Limb (tissue), 2 donors: ENCODE measurements around the gene ERBIN.

Experiments used
- DNase-seq, 2 donors: peaks; one replicate each; pipeline ENCODE4 v3.0.0-alpha.2; 2016; ENCODE audit errors: extremely low spot score in 2 of 2

The ERBIN gene

DNA sequence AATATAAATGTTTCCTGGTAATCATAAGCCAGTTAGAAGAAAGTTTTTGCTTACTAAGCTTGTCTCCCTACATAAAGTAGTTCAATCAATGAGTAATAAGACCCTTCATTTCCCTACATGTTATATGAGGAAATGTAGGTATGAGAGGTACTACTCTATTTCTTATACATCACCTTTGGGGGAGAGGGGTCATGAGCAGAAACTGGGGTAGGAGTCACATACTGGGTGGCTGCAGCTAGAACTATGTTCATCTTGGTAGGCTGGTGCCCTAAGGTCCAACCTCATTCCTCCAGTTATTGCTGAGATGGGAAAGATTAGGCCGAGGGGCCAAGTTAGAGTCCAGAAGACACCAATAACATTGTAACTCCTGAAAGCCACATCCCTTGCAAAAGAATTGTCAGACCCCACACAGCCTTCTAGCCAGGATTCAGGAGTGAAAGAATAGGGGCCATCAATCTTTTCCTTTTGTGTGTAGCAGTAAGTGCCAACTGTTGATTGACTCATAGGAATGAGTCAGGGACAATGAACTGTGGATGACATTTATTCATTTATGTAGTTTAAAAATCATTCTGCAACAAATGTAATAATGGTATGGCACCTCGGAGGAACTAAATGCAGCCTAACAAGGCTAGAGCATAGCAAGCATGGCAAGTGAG is 196.1 kb downstream of the ERBIN start:
- DNase-seq = no peak

DNA sequence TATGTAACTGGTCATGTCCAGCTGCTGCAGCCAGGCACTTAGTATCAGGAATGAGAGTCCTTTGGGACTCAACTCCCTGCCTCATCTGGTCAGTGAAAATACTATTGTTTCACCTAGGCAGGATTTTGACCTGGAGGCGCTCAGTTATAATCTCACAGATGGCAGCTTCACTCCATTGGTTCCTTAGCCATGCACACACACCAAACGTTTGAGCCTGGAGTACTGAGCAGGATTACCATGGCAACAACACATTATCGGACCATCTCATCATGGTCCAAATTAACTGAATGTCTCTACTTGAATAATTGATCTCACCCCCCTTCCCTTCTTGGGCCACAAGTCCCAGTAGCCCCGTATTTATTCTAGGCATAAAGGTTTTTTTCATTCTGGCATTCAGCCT is 202.8 kb downstream of the ERBIN start:
- no peak for DNase-seq

DNA sequence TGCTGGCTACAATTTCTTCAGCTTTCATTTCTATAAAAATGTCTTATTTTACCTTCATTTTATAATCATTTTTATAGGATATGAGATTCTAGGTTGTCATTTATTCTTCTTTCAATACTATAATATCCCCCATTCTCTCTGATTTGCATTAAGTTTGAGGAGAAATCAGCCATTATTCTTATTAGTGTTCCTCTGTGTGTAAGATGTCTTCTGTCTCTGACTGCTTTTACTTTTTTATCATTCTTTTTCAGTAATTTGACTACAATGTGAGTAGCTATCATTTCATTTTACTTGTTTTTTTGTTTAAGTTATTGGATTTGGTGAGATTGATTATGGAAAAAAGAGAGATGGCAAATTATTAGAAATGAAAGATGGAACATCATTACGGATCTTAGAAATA is 204.1 kb downstream of the ERBIN start:
- no peak for DNase-seq
